Activated CD8-positive, alpha-beta memory T cell treated with anti-CD3 and anti-CD28 coated beads, Interleukin-2, amount 50 U/mL, for 24 hours (primary cell): ENCODE data around the gene MEIOSIN.

Experiments
- DNase-seq: peaks from one replicate; pipeline ENCODE4 v3.0.0-alpha.2; 2020; ENCODE audit errors: extremely low read depth

MEIOSIN gene

DNA sequence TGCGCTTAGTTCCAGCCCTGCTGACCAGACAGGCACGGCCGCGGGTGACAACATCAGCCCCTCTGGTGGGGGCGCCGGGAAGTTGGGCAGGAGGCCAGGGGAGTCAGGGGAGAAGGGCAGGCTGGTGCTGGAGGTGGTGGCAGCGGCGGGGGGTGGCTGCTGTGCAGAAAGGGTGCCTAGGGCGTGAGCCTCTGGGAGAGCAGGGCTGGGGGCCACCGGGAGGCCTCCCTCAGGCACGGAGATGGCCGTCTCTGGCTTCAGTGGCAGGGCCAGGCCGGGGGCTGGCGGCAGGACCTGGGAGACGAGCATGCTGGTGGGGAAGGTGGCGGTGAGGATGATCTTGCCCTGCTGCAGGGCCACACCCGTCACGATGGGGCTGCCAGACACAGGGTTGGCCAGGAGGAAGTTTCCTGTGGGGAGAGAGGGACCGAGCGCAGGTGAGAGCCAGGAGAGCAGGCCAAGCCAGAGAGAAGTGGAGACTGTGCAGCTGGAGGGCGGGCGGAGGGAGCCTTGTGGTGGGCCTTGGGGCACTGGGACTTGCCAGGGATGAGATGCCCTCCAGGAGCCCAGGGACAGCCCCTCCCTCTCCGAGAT, 32.6 kb downstream of the MEIOSIN start:
- no peak for DNase-seq

- DNase-seq = no peak
Measured at GRCh38 chr19:45766296-45766868, 33.1 kb downstream of the MEIOSIN start.

- DNase-seq = no peak
Measured at GRCh38 chr19:45766869-45767346, 33.7 kb downstream of the MEIOSIN start.

GRCh38 chr19:45767410-45767880, 34.2 kb downstream of the MEIOSIN start:
- DNase-seq = no peak

DNA sequence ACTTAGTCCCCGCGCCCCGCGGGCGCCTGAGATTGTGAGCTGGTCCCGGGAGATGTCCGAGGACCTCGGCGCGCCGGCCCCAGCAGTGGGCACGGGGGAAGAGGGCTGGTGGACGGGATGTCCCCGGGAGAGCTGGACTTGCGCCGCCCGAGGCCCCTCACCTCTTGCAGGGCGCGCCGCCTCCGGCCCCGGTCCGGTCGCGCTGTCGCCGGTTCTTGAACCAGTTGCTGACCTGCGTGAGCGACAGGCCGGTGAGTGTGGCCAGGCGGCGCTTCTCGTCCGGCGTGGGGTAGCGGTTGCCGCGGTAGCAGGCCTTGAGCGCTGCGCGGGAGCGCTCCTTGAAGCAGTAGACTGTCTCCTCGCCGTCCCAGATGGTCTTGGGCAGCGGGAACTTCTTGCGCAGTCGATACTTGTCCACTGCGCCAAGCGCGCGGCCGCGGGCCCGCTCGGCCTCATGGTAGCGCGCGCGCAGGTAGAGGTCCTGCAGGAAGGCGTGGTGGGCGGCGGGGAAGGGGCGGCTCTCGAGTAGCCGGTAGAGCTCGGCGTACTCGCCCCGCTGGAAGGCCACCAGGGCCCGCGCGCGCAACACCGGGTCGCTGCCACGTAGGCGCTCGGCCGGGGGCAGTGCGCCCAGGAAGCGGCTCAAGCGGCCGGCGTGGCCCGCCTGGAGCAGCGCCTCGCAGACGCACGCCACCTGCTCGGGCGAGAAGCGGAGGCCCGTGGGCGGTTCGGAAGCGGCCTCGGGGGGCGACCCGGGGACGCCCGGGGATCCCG, 34.8 kb downstream of the MEIOSIN start:
- no peak for DNase-seq

GRCh38 chr19:45768655-45768983, 35.4 kb downstream of the MEIOSIN start:
- no peak for DNase-seq

GRCh38 chr19:45768984-45769782, 35.9 kb downstream of the MEIOSIN start, which contains the start of gene SIX5:
Gene SIX5 (minus strand): TSS chr19:45769252. CDS start chr19:45768844, 408 bp downstream.
- peak; percentile 83 for DNase-seq

DNA sequence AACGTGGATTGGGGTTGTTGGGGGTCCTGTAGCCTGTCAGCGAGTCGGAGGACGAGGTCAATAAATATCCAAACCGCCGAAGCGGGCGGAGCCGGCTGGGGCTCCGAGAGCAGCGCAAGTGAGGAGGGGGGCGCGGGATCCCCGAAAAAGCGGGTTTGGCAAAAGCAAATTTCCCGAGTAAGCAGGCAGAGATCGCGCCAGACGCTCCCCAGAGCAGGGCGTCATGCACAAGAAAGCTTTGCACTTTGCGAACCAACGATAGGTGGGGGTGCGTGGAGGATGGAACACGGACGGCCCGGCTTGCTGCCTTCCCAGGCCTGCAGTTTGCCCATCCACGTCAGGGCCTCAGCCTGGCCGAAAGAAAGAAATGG, 36.6 kb downstream of the MEIOSIN start:
- no peak for DNase-seq

DNA sequence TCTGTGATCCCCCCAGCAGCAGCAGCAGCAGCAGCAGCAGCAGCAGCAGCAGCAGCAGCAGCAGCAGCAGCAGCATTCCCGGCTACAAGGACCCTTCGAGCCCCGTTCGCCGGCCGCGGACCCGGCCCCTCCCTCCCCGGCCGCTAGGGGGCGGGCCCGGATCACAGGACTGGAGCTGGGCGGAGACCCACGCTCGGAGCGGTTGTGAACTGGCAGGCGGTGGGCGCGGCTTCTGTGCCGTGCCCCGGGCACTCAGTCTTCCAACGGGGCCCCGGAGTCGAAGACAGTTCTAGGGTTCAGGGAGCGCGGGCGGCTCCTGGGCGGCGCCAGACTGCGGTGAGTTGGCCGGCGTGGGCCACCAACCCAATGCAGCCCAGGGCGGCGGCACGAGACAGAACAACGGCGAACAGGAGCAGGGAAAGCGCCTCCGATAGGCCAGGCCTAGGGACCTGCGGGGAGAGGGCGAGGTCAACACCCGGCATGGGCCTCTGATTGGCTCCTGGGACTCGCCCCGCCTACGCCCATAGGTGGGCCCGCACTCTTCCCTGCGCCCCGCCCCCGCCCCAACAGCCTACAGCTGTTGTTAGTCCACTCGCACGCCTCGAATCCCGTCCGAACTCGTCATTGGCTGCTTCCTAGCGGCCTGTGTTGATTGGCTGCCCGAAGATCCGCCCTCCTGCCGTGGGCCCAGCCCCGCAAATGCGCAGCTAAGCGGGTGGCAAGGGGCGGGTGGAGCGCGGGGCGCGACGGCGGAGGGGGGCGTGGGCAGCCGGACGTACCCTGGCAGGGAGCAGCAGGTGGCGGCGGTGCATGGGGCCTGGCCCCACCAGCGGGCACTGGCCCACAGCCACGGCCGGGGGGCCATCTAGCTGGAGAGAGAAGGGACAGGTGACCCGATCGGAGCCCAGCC, 37.2 kb downstream of the MEIOSIN start:
- DNase-seq = peak; percentile 62

- DNase-seq = no peak
Measured at GRCh38 chr19:45771311-45771933, 38.2 kb downstream of the MEIOSIN start.

DNA sequence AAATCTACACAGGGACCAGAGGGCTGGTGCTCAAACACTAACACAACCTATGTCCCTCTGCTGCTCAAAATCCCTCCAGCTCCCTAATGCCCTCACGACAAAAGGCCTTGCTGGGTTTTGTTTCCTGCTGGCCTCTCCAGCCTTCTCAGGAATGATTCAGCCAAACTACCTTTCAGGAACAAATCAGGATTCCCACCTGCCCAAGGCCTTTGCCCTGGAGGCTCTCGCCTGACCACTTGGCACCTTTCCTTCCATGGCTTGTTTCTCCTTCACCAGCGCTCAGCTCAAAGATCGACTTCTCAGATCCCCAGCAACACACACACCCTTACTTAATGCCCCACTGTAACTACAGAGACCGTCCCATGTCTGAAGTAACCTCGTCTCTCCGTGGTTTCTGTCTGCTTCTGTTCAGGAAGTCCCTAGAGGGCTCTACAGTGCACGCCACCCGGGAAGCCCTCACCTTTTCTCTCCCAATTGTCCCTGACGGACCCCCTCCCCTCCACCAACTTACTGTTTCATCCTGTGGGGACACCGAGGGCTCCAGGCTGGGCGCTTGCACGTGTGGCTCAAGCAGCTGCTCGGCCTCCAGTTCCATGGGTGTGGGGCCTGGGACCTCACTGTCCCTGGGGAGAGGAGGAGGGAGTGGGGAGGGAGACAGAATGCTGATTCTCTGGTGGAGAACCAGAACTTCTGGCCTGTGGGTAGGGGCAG, 39.0 kb downstream of the MEIOSIN start:
- no peak for DNase-seq

DNA sequence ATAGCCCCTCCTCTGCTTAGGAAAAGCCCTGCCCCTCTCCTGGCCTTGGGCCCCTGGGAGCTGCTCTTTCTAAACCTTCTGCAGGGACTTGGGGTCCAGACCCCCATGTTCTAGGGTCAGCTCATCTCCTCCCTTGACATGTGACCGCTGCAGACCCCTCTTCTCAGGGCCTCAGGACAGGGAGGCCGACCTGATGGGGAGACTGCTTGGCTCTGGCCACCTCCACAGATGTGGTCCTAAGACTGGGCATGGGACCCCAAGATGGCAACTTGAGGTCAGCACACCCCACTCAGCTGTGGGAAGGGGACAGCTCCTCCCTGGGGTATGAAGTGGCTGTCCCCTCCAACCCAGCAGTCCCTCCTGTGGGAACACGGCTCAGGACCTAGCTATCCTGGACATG, 39.7 kb downstream of the MEIOSIN start:
- no peak for DNase-seq

GRCh38 chr19:45773384-45773783, 40.1 kb downstream of the MEIOSIN start:
- no peak for DNase-seq

DNA sequence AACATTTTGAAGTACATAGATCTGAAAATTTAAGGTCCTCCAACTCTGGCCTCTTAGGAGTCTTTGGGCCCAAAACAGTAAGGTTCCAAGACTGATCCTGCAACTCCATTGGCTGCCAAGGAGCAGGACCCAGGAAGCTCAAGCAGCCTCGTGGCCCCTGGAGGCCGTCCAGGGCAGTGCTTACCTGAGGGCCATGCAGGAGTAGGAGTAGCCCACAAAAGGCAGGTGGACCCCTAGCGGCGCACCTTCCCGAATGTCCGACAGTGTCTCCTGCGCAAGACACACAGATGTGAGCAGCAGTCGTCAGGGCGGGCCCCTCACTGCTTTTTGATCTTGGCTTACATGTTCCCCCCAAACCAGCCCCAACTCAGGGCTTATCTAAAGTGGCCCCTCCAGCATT, 41.5 kb downstream of the MEIOSIN start:
- DNase-seq = no peak

- no peak for DNase-seq
Measured at GRCh38 chr19:45777395-45777961, 44.2 kb downstream of the MEIOSIN start.

- no peak for DNase-seq
Measured at GRCh38 chr19:45778010-45778661, 44.9 kb downstream of the MEIOSIN start.

- peak; percentile 80 for DNase-seq
Measured at GRCh38 chr19:45779231-45780145, 46.2 kb downstream of the MEIOSIN start.

- no peak for DNase-seq
Measured at GRCh38 chr19:45780146-45780447, 46.9 kb downstream of the MEIOSIN start.
